CD4-positive, CD25-positive, alpha-beta regulatory T cell (primary cell): Measurements from ENCODE around the gene TIGAR. TPM values are rescaled to one million over a fixed set of nuclear protein-coding genes. Genes with fewer than 3 reads are reported as not detected.

ENCODE experiments used
- ATAC-seq, 2 donors: fragments of 150-1000 bp; cut with Tn5 transposase; one replicate each; pipeline ENCODE4 v1.10.0; 2021; ENCODE audit warnings: low read depth in 2 of 2, moderate number of reproducible peaks in 2 of 2, moderate library complexity in 1 of 2
- DNase-seq, 3 donors: peaks; one replicate each; pipeline versions ENCODE4 v3.0.0 to v3.0.0-alpha.2; 2012 to 2022; ENCODE audit warnings: mixed read lengths in 1 of 3
- H3K27ac ChIP-seq: one replicate; pipeline ENCODE4 v1.7.0; 2013; ENCODE audit warnings: mild to moderate bottlenecking, low read length; ENCODE audit not compliant: insufficient read depth, poor library complexity, severe bottlenecking
- H3K27me3 ChIP-seq: one replicate; pipeline ENCODE4 v1.7.0; 2013; ENCODE audit warnings: low read length; ENCODE audit not compliant: control insufficient read depth, insufficient read depth
- H3K36me3 ChIP-seq: one replicate; pipeline ENCODE4 v1.7.0; 2013; ENCODE audit warnings: mild to moderate bottlenecking, low read length, moderate library complexity; ENCODE audit not compliant: control insufficient read depth, insufficient read depth
- H3K4me1 ChIP-seq: 2 replicates; pipeline ENCODE4 v1.7.0; 2013; ENCODE audit warnings: mild to moderate bottlenecking, low read length; ENCODE audit not compliant: insufficient read depth, control insufficient read depth, poor library complexity, severe bottlenecking
- H3K4me3 ChIP-seq: one replicate; pipeline ENCODE4 v1.7.0; 2013; ENCODE audit warnings: low read depth, mild to moderate bottlenecking, low read length, moderate library complexity
- H3K9me3 ChIP-seq, 2 experiments: 1 replicate in 1 of 2; 2 replicates in 1 of 2; pipeline ENCODE4 v1.7.0; 2013; ENCODE audit warnings: low read length in 2 of 2, mild to moderate bottlenecking in 1 of 2, moderate library complexity in 1 of 2; ENCODE audit not compliant: control insufficient read depth in 2 of 2
- H3K27ac Mint-ChIP-seq, 3 donors: one replicate each; pipeline ENCODE4 v1.8.0; 2020 to 2022; ENCODE audit warnings: mild to moderate bottlenecking in 3 of 3, mixed read lengths in 3 of 3, moderate library complexity in 2 of 3
- H3K27me3 Mint-ChIP-seq: one replicate; pipeline ENCODE4 v1.8.0; 2022; ENCODE audit warnings: mild to moderate bottlenecking, mixed read lengths
- H3K36me3 Mint-ChIP-seq: one replicate; pipeline ENCODE4 v1.8.0; 2020; ENCODE audit warnings: mixed read lengths
- H3K4me1 Mint-ChIP-seq, 4 donors: one replicate each; pipeline ENCODE4 v1.8.0; 2020 to 2022; ENCODE audit warnings: mixed read lengths in 4 of 4, mild to moderate bottlenecking in 1 of 4
- H3K4me3 Mint-ChIP-seq, 4 donors: one replicate each; pipeline ENCODE4 v1.8.0; 2020 to 2022; ENCODE audit warnings: mild to moderate bottlenecking in 4 of 4, mixed read lengths in 4 of 4, moderate library complexity in 3 of 4
- H3K9me3 Mint-ChIP-seq, 7 donors: one replicate each; pipeline ENCODE4 v1.8.0; 2020 to 2022; ENCODE audit warnings: mixed read lengths in 7 of 7, mild to moderate bottlenecking in 3 of 7, moderate library complexity in 2 of 7
- polyA plus RNA-seq, 4 donors: library from polyadenylated mRNA; unstranded; fragments of 300-500 nt; fragmentation: Illumina TruSeq; gene quantifications; one replicate each; pipeline ENCODE4 v1.2.3, GENCODE V29; 2021
- total RNA-seq: library from RNA; stranded (reverse); gene quantifications from one replicate; pipeline ENCODE4 v1.2.3, GENCODE V29; 2022

TIGAR gene
- total and polyA plus RNA-seq, 5 donors from 2014 or later, result 2.1 to 13.3 (median 6.1) TPM

GRCh38 chr12:4292341-4293073 lies 28.5 kb upstream of the TIGAR start:
- no peaks in the 10 kb centered on the region for H3K9me3 Mint-ChIP-seq
- H3K9me3 ChIP-seq, result no peaks in the 10 kb centered on the region
- H3K4me3 ChIP-seq, result peak overlapping the region; percentile 63
- peaks cover 63% of the 10 kb centered on the region for H3K4me1 ChIP-seq
- H3K4me1 Mint-ChIP-seq, result peaks cover 41 to 87% (median 60%) of the 10 kb centered on the region in 4 donors
- DNase-seq (no peak), ATAC-seq (no peak)
- no peaks in the 10 kb centered on the region for H3K27me3 ChIP-seq
- peaks cover 95% of the 10 kb centered on the region for H3K36me3 ChIP-seq
- H3K27ac Mint-ChIP-seq, result peak overlapping the region; percentile 7 to 97 (median 97)
- peaks cover 60% of the 10 kb centered on the region for H3K36me3 Mint-ChIP-seq
- H3K27ac ChIP-seq, result peak overlapping the region; percentile 70
- peak overlapping the region; percentile 20 to 81 (median 68) for H3K4me3 Mint-ChIP-seq
- no peaks in the 10 kb centered on the region for H3K27me3 Mint-ChIP-seq

- Mint-ChIP-seq H3K36me3 (peaks cover 58% of the 10 kb centered on the region), H3K27me3 (no peaks in the 10 kb centered on the region), H3K4me1 (peaks cover 39 to 79% (median 54%) of the 10 kb centered on the region in 4 donors), H3K4me3 (peak overlapping the region; percentile 73 to 81 (median 79)), H3K27ac (peak overlapping the region; percentile 94 to 97 (median 97)), H3K9me3 (no peaks in the 10 kb centered on the region)
- peak; percentile 43 to 54 for ATAC-seq
- no peaks in the 10 kb centered on the region for H3K27me3 ChIP-seq
- H3K9me3 ChIP-seq, result no peaks in the 10 kb centered on the region
- peaks cover 53% of the 10 kb centered on the region for H3K4me1 ChIP-seq
- peak overlapping the region; percentile 70 for H3K27ac ChIP-seq
- H3K36me3 ChIP-seq, result peaks cover 95% of the 10 kb centered on the region
- no peak for DNase-seq
- peak overlapping the region; percentile 63 for H3K4me3 ChIP-seq
These were observed 27.6 kb upstream of the TIGAR start for GRCh38 chr12:4293299-4293965.

- Histone ChIP-seq H3K9me3 (no peaks in the 10 kb centered on the region), H3K4me1 (peaks cover 48% of the 10 kb centered on the region), H3K4me3 (peak overlapping the region; percentile 63), H3K27ac (peak overlapping the region; percentile 70), H3K36me3 (peaks cover 94% of the 10 kb centered on the region), H3K27me3 (no peaks in the 10 kb centered on the region)
- Mint-ChIP-seq H3K4me3 (peak overlapping the region; percentile 73 to 81 (median 79)), H3K27me3 (no peaks in the 10 kb centered on the region), H3K9me3 (no peaks in the 10 kb centered on the region), H3K27ac (peak overlapping the region; percentile 94 to 97 (median 97)), H3K4me1 (peaks cover 43 to 75% (median 51%) of the 10 kb centered on the region in 4 donors), H3K36me3 (peaks cover 55% of the 10 kb centered on the region)
- DNase-seq (no peak), ATAC-seq (no peak)
These were observed 27.0 kb upstream of the TIGAR start for GRCh38 chr12:4293966-4294505.

- DNase-seq, result no peak
- peaks cover 27% of the 10 kb centered on the region for H3K4me1 ChIP-seq
- H3K4me3 Mint-ChIP-seq, result no peak overlapping the region
- ATAC-seq, result no peak
- H3K4me3 ChIP-seq, result no peak overlapping the region
- H3K27me3 Mint-ChIP-seq, result no peaks in the 10 kb centered on the region
- H3K27ac Mint-ChIP-seq, result peak overlapping the region in 2 of 3 donors; percentile 67 to 97
- H3K27me3 ChIP-seq, result no peaks in the 10 kb centered on the region
- H3K9me3 Mint-ChIP-seq, result no peaks in the 10 kb centered on the region
- H3K27ac ChIP-seq, result no peak overlapping the region
- H3K36me3 ChIP-seq, result peaks cover 94% of the 10 kb centered on the region
- no peaks in the 10 kb centered on the region for H3K9me3 ChIP-seq
- H3K4me1 Mint-ChIP-seq, result peaks cover 40 to 61% (median 48%) of the 10 kb centered on the region in 4 donors
- peaks cover 63% of the 10 kb centered on the region for H3K36me3 Mint-ChIP-seq
These were observed 24.3 kb upstream of the TIGAR start for GRCh38 chr12:4296751-4297150.

GRCh38 chr12:4297617-4298016 lies 23.4 kb upstream of the TIGAR start:
- Mint-ChIP-seq H3K27ac (peak overlapping the region in 1 of 3 donors; percentile 52), H3K4me1 (peaks cover 32 to 53% (median 40%) of the 10 kb centered on the region in 4 donors), H3K4me3 (no peak overlapping the region), H3K27me3 (no peaks in the 10 kb centered on the region), H3K9me3 (no peaks in the 10 kb centered on the region), H3K36me3 (peaks cover 64% of the 10 kb centered on the region)
- Histone ChIP-seq H3K27ac (no peak overlapping the region), H3K4me1 (peaks cover 18% of the 10 kb centered on the region), H3K4me3 (no peak overlapping the region), H3K36me3 (peaks cover 94% of the 10 kb centered on the region), H3K9me3 (no peaks in the 10 kb centered on the region), H3K27me3 (no peaks in the 10 kb centered on the region)
- ATAC-seq (no peak), DNase-seq (no peak)

GRCh38 chr12:4300883-4301282 lies 20.1 kb upstream of the TIGAR start:
- H3K9me3 Mint-ChIP-seq, result no peaks in the 10 kb centered on the region
- Histone ChIP-seq H3K27ac (no peak overlapping the region), H3K4me1 (no peaks in the 10 kb centered on the region), H3K4me3 (no peak overlapping the region), H3K9me3 (no peaks in the 10 kb centered on the region), H3K36me3 (peaks cover 97% of the 10 kb centered on the region), H3K27me3 (no peaks in the 10 kb centered on the region)
- ATAC-seq, result no peak
- H3K4me3 Mint-ChIP-seq, result no peak overlapping the region
- H3K4me1 Mint-ChIP-seq, result peaks cover 16 to 29% (median 26%) of the 10 kb centered on the region in 4 donors
- H3K27me3 Mint-ChIP-seq, result no peaks in the 10 kb centered on the region
- peaks cover 61% of the 10 kb centered on the region for H3K36me3 Mint-ChIP-seq
- no peak for DNase-seq
- H3K27ac Mint-ChIP-seq, result peak overlapping the region in 2 of 3 donors; percentile 52 to 77

GRCh38 chr12:4301932-4302501 lies 19.0 kb upstream of the TIGAR start:
- no peak overlapping the region for H3K4me3 Mint-ChIP-seq
- Histone ChIP-seq H3K4me1 (no peaks in the 10 kb centered on the region), H3K4me3 (no peak overlapping the region), H3K27me3 (no peaks in the 10 kb centered on the region), H3K36me3 (peaks cover 94% of the 10 kb centered on the region), H3K27ac (no peak overlapping the region), H3K9me3 (no peaks in the 10 kb centered on the region)
- H3K4me1 Mint-ChIP-seq, result peaks cover 16 to 22% (median 21%) of the 10 kb centered on the region in 4 donors
- peak overlapping the region in 2 of 3 donors; percentile 76 to 79 for H3K27ac Mint-ChIP-seq
- ATAC-seq (no peak), DNase-seq (no peak)
- peaks cover 58% of the 10 kb centered on the region for H3K36me3 Mint-ChIP-seq
- no peaks in the 10 kb centered on the region for H3K9me3 Mint-ChIP-seq
- H3K27me3 Mint-ChIP-seq, result no peaks in the 10 kb centered on the region
